Liver (tissue), 9 donors: ENCODE results near the gene MYO9A. TPM values are rescaled to one million over a fixed set of nuclear protein-coding genes. Genes with fewer than 3 reads are reported as not detected.
"Not testable (repeated sequence)": the region's sequence is repeated elsewhere in the genome, so short reads cannot be mapped to it uniquely, and the experiment has no call there.

Experiments
- DNase-seq: peaks from one replicate; pipeline ENCODE4 v3.0.0-alpha.2; 2017; ENCODE audit warnings: low spot score
- H3K27ac ChIP-seq, 2 donors: one replicate each; pipeline ENCODE4 v1.7.0; 2013; ENCODE audit warnings: inconsistent platforms in 2 of 2, low read length in 2 of 2, control low read depth in 1 of 2, low read depth in 1 of 2, mild to moderate bottlenecking in 1 of 2
- H3K27me3 ChIP-seq, 4 donors: one replicate each; pipeline versions ENCODE4 v1.6.1 to v1.7.0; 2013; ENCODE audit warnings: low read length in 3 of 4, inconsistent platforms in 1 of 4, mild to moderate bottlenecking in 1 of 4, moderate library complexity in 1 of 4; ENCODE audit not compliant: control insufficient read depth in 4 of 4, insufficient read depth in 4 of 4
- H3K36me3 ChIP-seq, 4 donors: one replicate each; pipeline versions ENCODE4 v1.6.1 to v1.7.0; 2013; ENCODE audit warnings: low read length in 3 of 4, mild to moderate bottlenecking in 3 of 4, low read depth in 1 of 4, moderate library complexity in 1 of 4; ENCODE audit not compliant: control insufficient read depth in 4 of 4, insufficient read depth in 3 of 4
- H3K4me1 ChIP-seq, 4 donors: one replicate each; pipeline versions ENCODE4 v1.6.1 to v1.7.0; 2013; ENCODE audit warnings: low read length in 3 of 4, mild to moderate bottlenecking in 3 of 4, moderate library complexity in 1 of 4; ENCODE audit not compliant: control insufficient read depth in 4 of 4, insufficient read depth in 4 of 4
- H3K4me3 ChIP-seq, 3 donors: one replicate each; pipeline versions ENCODE4 v1.6.1 to v1.7.0; 2013; ENCODE audit warnings: low read length in 3 of 3, control low read depth in 1 of 3, low read depth in 1 of 3, mild to moderate bottlenecking in 1 of 3
- H3K9ac ChIP-seq, 2 donors: one replicate each; pipeline ENCODE4 v1.7.0; 2013; ENCODE audit warnings: low read length in 2 of 2, mild to moderate bottlenecking in 2 of 2, moderate library complexity in 2 of 2, control low read depth in 1 of 2, low read depth in 1 of 2
- H3K9me3 ChIP-seq, 4 donors: one replicate each; pipeline versions ENCODE4 v1.6.1 to v1.7.0; 2013; ENCODE audit warnings: low read length in 3 of 4; ENCODE audit not compliant: control insufficient read depth in 4 of 4
- CTCF ChIP-seq: fragments of 150-350 bp; IDR thresholded peaks from 2 replicates; pipeline ENCODE4 v1.5.1; 2017; ENCODE audit warnings: improper control_type of control experiment, low read depth, low read length; ENCODE audit not compliant: missing input control
- EGR1 ChIP-seq, 2 donors: IDR thresholded peaks; 2 replicates each; pipeline ENCODE4 v1.6.1; 2016 to 2018; ENCODE audit warnings: antibody characterized with exemption in 2 of 2, low read depth in 2 of 2
- FOXA1 ChIP-seq: IDR thresholded peaks from 2 replicates; pipeline ENCODE4 v1.6.1; 2016; ENCODE audit warnings: antibody characterized with exemption
- FOXA2 ChIP-seq: IDR thresholded peaks from 2 replicates; pipeline ENCODE4 v1.6.1; 2016; ENCODE audit warnings: antibody characterized with exemption
- GABPA ChIP-seq, 2 donors: IDR thresholded peaks in 1 of 2; conservative IDR thresholded peaks in 1 of 2; 2 replicates each; pipeline ENCODE4 v1.6.1; 2016; ENCODE audit warnings: antibody characterized with exemption in 2 of 2, mild to moderate bottlenecking in 1 of 2, moderate library complexity in 1 of 2
- MAX ChIP-seq: IDR thresholded peaks from 2 replicates; pipeline ENCODE4 v1.6.1; 2016; ENCODE audit warnings: antibody characterized with exemption
- NR2F2 ChIP-seq: IDR thresholded peaks from 2 replicates; pipeline ENCODE4 v1.6.1; 2016; ENCODE audit warnings: antibody characterized with exemption
- RXRA ChIP-seq, 2 donors: IDR thresholded peaks; 2 replicates each; pipeline ENCODE4 v1.6.1; 2017 to 2018; ENCODE audit warnings: antibody characterized with exemption in 2 of 2, mild to moderate bottlenecking in 1 of 2
- SP1 ChIP-seq: IDR thresholded peaks from 2 replicates; pipeline ENCODE4 v1.6.1; 2018; ENCODE audit warnings: antibody characterized with exemption, mild to moderate bottlenecking
- YY1 ChIP-seq: IDR thresholded peaks from 2 replicates; pipeline ENCODE4 v1.6.1; 2016; ENCODE audit warnings: antibody characterized with exemption, mild to moderate bottlenecking
- ZBTB33 ChIP-seq: IDR thresholded peaks from 2 replicates; pipeline ENCODE4 v1.6.1; 2016; ENCODE audit warnings: antibody characterized with exemption
- WGBS: extraction: QIAGEN DNeasy Blood & Tissue Kit; methylation state at CpG from one replicate; pipeline ENCODE4 v1.1.7; 2013; 5-methylcytosine and 5-hydroxymethylcytosine counted together
- polyA plus RNA-seq, 2 donors: library from polyadenylated mRNA; stranded (reverse) in 1 of 2; unstranded in 1 of 2; fragments of 200-250 nt in 1 of 2; fragments of >200 nt in 1 of 2; fragmentation: Nextera tagmentation in 1 of 2; extraction: Ambion mirVana in 1 of 2; gene quantifications; one replicate each; pipeline versions ENCODE4 v1.2.1 to v1.2.3, GENCODE V29; 2013 to 2015
- total RNA-seq, 2 donors: library from RNA; depleted of rRNA; stranded (reverse); fragments of >200 nt; gene quantifications; one replicate each; pipeline ENCODE4 v1.2.3, GENCODE V29; 2014
- donor health status: healthy.
- donor health status: healthy.
- donor health status: healthy.
- donor health status: healthy.
- donor health status: healthy.

Gene MYO9A
- total and polyA plus RNA-seq, 4 donors, result 1.4 to 14.9 (median 8.4) TPM

GRCh38 chr15:71874245-71874644 is 243.7 kb downstream of the MYO9A start (continued):
- no peak for TF ChIP-seq ZBTB33
- TF ChIP-seq FOXA2, result no peak

GRCh38 chr15:71858232-71858631 is 259.7 kb downstream of the MYO9A start:
- H3K9me3 ChIP-seq, H3K4me1 ChIP-seq, H3K4me3 ChIP-seq, H3K9ac ChIP-seq, H3K27ac ChIP-seq, H3K27me3 ChIP-seq, H3K36me3 ChIP-seq, DNase-seq: not testable (repeated sequence)
- WGBS, result 96% methylated on average over 4 of the region's 4 CpGs

GRCh38 chr15:71853543-71853942 is 264.4 kb downstream of the MYO9A start:
- H3K36me3 ChIP-seq, result peaks cover 0 to 12% (median 6%) of the 10 kb centered on the region in 4 donors
- TF ChIP-seq NR2F2, result no peak
- no peak for TF ChIP-seq CTCF
- TF ChIP-seq YY1, result no peak
- no peak for TF ChIP-seq RXRA (IDR thresholded peaks at IDR 0.05)
- no peak overlapping the region for H3K9ac ChIP-seq
- H3K9me3 ChIP-seq, result no peaks in the 10 kb centered on the region
- no peak overlapping the region for H3K4me3 ChIP-seq
- no peak overlapping the region for H3K27ac ChIP-seq
- H3K27me3 ChIP-seq, result no peaks in the 10 kb centered on the region
- WGBS, result 93% methylated on average over 1 of the region's 1 CpG
- DNase-seq, result no peak
- H3K4me1 ChIP-seq, result no peaks in the 10 kb centered on the region

- Histone ChIP-seq H3K9me3 (no peaks in the 10 kb centered on the region), H3K27ac (no peak overlapping the region), H3K27me3 (no peaks in the 10 kb centered on the region), H3K36me3 (peaks cover 0 to 17% (median 11%) of the 10 kb centered on the region in 4 donors), H3K4me3 (no peak overlapping the region), H3K9ac (no peak overlapping the region), H3K4me1 (no peaks in the 10 kb centered on the region)
- DNase-seq, result no peak
- 88% methylated on average over 2 of the region's 2 CpGs for WGBS
- no peak for TF ChIP-seq YY1
- TF ChIP-seq MAX, result no peak
- TF ChIP-seq RXRA (IDR thresholded peaks at IDR 0.05), result no peak
- TF ChIP-seq FOXA2, result no peak
- TF ChIP-seq GABPA (IDR thresholded peaks at IDR 0.05 in 1 of 2, conservative IDR thresholded peaks at IDR 0.05 in 1 of 2), result no peak
- TF ChIP-seq FOXA1, result no peak
- TF ChIP-seq EGR1 (IDR thresholded peaks at IDR 0.05; ENCODE audit: low read depth in 2 of 2), result no peak
- TF ChIP-seq SP1, result no peak
Measured at GRCh38 chr15:71844916-71845315, 273.0 kb downstream of the MYO9A start.
